ENCODE data around the gene BNIPL.

BNIPL gene

DNA sequence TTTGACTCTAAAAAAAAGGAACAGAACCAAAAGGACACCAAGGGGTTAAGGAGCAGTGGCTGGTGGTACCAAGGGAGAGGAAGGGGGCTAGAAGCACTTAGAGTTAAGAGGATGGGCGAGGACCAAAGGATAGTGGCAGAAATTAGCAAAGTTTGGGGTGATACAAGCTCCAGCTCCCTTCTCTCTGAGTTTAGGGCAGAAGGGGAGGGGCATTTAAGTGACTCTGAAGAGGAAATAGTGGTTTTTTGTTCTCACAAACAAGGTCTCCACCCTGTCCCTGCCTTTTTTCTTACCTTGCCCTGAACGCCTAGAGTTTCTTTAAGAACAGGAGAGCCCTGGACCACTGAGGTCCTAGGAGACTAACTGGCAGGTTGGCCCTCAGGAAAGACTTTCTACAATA lies 19.8 kb downstream of the BNIPL start:
- no peak for FAIRE-seq

DNA sequence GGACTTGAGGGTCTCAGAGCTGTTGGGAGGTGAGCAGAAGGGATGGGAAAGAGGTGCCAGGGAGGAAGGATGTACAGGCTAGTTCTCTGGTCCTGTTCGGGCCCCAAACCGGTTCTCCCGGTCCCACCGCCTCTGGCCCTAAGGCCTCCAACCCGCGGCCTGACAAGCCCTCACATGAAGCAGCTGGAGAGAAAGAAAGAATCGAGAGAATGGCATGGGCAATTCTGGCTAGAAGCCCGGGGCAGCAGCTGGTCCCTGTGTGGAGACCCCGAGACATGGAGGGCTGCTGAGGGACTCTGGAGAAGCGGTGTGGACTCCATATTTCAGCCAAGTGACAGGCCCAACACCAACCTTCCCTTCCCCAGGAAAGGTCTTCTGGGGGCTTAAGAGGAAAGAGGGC lies 22.3 kb downstream of the BNIPL start:
- no peak for DNase-seq (ENCODE audit: low spot score)

More for the DNA sequence above, 19.8 kb downstream of the BNIPL start:
- no peak for DNase-seq (ENCODE audit: low spot score)

DNA sequence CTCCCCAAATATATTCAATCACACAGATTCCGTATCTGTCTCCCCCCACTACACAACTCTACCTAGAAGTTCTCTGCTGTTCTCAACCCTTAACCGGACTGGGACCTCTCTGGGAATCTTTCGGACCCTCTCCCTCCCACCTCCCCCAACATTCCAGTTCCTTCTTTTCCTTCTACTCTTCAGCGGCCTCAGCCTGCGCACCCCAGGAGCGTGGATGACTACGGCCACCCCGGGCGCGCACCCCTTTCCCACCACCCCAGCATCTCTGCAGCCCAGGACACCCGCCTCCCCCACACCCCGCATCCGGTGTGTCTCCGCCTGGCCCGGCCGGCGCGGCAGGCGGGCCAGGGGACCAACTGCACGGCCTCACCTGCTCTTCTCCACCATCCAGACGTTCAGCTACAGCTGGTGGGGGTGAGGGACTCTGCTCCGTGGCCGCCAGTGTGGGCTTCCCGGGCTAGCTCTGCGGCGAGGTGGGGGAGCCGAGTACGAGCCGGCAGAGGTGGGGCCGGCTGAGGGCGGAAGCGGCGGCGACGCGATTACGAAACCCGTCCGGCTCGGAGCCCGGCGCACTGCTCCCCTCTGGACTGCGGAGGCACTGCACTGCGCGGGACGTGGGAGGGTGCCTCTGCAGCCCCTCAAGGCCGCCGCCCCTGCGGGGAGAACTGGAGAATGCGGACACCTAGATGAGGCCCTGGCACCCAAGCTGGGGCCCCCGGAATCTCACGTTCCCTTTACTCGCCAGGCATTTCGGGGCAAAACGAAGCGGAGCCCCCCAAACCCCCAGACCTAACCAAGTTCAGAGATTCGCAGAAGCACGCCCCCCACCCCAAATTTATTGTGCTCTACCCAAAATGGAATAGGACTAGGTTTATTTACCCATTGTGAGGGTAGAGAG lies 23.0 kb downstream of the BNIPL start, which contains the start of gene CDC42SE1:
CDC42SE1 (minus strand) TSS at position 514 of the 898 bp plus-strand sequence. CDS start 3,892 bp downstream, outside the sequence.
- no peak for FAIRE-seq
- peak; percentile 74 for DNase-seq (ENCODE audit: low spot score)

More for the DNA sequence above, 22.3 kb downstream of the BNIPL start:
- no peak for FAIRE-seq

DNA sequence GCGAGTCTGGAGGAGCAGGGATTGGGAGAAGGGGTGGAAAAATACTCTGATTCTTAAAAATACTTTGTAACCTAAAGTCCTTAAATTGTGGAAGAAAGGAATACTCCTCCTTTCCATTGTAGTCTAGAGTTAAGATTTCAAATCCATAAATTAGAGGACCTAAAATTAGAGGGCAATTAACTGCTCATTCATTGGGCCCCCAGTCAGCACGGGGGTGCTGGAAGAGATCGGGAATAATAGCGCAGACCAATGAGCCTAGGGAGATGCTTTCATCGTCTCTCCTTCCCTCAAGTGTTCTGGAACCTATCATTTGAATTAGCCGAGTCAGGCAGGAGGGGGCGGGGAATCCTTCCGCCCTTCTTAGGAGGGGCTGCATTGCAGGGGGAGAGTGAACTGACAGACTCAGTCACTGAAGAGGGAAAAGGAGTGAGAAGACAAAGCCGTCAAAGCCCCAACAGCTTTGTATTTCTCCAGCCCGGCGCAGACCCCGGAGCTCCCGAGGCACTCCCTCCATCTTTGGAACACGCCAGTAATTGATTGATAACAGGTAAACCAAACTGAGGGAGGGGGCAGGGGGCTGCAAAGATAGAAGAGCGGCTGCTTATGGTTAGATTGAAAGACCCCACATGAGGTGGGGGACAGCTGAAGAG lies 23.7 kb downstream of the BNIPL start, which contains the start of gene MLLT11:
MLLT11 (plus strand) TSS at position 391 of the 650 bp plus-strand sequence. CDS start 6,828 bp downstream, outside the sequence.
- DNase-seq (ENCODE audit: low spot score) (peak; percentile 64), FAIRE-seq (peak; percentile 16)

DNA sequence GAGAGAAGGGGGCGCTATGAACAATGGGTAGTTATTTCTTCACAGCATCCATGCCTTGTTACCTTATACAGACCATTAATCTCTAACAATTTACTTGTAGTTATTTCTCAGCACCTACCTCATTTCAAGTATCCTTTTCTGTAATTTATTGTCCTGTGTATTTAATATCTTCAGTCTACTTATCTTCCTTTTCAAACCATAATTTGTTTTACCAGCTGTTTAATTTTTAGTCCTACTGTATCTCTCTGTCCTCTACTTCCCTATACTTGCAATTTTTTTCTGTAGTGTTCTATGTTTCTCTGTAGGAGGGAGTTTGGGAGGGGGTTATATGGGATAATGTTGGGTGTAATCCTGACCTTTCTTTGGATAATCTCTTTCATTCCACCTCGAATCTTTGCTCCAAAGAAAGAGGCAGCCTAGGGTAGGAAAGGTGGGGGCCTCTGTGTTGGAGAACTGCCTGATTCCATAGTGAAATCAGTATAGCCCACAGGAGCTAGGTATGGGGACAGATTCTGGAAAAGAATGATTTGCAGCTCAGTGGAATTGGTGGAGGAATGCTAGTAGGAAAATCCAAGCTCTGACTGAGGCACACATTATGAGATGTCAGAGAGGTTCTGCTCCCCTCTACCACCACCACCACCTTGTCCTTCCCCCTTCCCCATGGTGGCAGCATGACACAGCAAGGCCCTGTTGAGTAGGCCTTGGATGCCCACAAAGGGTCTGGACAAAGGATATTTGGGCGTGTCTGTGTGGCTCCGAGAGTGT lies 24.5 kb downstream of the BNIPL start:
- DNase-seq (ENCODE audit: low spot score) (peak; percentile 40), FAIRE-seq (no peak)

DNA sequence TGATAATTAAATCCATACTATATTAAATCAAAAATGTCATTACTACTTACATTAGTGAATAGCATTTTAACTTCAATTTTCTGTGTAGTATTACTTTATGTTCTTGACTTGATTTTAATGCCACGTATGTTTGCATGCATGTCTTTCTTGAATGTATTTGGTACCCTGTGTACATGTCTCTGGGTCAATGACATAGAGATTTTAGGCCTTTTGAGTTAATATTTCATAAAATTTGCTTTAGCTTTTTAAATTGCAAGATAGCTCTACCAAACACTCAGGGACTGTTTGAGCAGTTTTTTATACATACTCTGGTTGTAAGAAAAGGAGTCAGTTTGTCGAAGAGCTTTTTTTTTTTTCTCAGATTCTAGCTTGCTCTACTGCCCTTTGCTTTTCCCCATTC lies 25.3 kb downstream of the BNIPL start:
- no peak for DNase-seq (ENCODE audit: low spot score)
- no peak for FAIRE-seq

DNA sequence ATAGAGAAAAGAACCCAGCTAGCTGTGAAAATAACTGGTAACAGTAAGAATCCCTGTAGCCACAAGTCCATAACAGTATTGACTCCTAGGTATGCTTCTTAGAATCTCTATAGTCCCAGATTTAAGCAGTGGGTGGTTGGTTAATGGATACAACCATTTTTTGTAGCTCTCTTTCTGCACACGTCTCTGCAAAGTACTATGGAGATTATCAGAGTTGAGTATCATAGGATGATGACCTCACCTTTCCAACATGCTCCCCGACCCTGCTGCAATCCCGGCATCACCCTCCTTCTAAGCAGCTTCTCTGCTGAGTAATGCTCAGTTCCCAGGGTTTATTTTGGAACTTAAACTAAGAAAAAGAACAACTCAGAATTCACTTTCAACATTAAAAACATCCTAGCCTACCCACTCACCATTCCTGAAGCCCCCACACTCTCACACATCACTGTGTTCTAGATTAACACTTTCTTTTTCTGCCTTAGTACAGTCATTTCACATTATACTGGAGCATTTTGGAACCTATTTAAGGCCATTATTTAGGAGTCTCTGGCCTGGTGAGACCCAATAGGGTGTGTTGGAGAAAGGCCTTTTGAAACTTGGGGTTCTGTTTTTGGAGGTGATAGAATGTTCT lies 26.5 kb downstream of the BNIPL start:
- FAIRE-seq, result peak; percentile 72

DNA sequence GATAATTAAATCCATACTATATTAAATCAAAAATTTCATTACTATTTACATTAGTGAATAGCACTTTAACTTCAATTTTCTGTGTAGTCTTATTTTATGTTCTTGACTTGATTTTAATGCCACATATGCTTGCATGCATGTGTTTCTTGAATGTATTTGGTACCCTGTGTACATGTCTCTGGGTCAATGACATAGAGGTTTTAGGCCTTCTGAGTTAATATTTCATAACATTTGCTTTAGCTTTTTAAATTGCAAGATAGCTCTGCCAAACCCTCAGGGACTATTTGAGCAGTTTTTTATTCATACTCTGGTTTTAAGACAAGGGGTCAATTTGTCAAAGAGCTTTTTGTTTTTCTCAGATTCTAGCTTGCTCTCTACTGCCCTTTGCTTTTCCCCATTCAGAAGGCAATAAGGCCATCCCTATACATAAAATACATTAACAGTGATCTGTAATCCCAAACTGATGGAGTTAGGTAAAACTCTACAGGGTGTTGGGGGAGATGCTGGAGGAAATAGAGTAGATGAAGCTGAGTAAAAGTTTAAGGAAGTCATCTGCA lies 28.8 kb downstream of the BNIPL start:
- no peak for DNase-seq (ENCODE audit: low spot score)

More for the DNA sequence above, 26.5 kb downstream of the BNIPL start:
- DNase-seq (ENCODE audit: low spot score), result peak; percentile 77

DNA sequence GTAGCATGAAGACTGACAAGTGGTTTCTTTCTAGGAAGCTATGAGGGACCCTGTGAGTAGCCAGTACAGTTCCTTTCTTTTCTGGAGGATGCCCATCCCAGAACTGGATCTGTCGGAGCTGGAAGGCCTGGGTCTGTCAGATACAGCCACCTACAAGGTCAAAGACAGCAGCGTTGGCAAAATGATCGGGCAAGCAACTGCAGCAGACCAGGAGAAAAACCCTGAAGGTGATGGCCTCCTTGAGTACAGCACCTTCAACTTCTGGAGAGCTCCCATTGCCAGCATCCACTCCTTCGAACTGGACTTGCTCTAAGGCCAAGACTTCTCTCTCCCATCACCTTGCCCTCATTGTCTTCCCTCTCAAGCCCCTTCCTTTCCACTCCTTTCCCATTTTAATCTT lies 30.8 kb downstream of the BNIPL start:
- DNase-seq (ENCODE audit: low spot score), result no peak
- FAIRE-seq, result no peak

More for the DNA sequence above, 28.8 kb downstream of the BNIPL start:
- FAIRE-seq, result no peak

DNA sequence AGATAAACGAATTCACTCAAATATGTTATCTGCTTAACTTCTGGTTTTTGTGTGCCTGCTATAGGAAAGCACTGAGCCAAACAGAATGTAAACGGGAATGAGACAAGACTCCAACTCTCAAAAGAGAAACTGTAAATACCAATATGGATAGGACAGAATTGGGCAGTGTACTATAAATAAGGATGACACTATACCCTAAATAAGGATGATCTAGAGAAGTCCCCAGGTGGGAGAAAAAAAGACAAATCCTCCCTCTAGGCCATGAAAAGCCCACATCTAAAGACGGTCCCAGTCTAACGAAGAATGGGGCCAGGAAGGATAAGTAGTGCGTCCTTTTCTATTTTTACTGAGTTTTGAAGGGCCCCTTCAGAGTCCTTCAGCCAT lies 32.7 kb downstream of the BNIPL start:
- no peak for FAIRE-seq

DNA sequence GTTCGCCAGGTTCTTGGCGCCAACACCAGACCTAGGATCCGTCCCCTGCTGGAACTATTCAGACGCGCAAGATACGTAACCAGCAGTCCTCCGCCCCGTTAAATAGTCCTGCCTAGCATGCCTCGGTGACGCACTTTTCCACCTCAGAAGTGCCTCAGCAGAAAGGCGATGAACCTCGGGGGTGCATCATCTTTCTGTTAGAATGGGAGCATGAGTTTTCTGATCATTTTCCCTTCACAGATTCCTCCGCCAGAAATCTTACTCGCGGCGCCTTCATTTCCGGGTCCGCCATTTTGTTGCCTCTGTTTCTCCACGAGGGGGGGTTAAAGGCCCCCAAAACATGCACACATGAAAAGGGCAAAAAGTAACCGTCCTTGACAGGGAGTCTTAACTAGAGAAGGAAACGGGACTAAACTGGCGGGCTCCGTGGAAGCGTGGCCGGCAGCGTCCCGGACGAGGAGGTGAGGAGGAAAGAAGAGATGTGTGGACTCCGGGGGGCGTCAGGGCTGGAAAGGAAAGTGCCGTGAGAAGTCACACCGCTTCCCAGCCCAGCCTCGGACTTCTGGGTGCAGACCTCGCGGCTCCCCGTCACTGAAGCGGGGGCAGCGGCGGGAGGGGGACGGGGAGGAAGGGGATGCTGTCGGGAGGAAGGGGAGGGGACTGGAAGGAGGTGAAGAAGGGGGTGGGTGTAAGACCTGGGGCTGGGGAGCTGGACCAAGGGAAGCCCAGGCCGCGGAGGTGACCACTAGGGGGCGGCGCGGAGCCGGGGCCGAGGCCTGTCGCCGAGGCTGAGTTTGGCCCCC lies 34.3 kb downstream of the BNIPL start, which contains the start of gene GABPB2:
GABPB2 (plus strand) TSS at position 288 of the 803 bp plus-strand sequence. CDS start 17,429 bp downstream, outside the sequence.
- FAIRE-seq (no peak), DNase-seq (ENCODE audit: low spot score) (peak; percentile 85)

More for the DNA sequence above, 32.7 kb downstream of the BNIPL start:
- DNase-seq (ENCODE audit: low spot score), result no peak

DNA sequence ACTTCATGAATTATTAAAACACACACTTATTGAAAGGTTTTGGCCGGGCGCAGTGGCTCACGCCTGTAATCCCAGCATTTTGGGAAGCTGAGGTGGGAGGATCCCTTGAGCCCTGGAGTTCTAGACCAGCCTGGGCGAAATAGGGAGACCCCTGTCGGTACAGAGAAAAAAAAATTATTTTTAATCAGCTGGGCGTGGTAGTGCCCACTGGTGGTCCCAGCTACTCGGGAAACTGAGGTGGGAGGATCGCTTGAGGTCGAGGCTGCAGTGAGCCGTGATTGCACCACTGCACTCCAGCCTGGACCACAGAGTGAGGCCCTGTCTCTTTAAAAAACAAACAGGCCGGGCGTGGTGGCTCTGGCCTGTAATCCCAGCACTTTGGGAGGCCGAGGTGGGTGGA lies 35.8 kb downstream of the BNIPL start:
- DNase-seq (ENCODE audit: low spot score) (no peak), FAIRE-seq (no peak)

DNA sequence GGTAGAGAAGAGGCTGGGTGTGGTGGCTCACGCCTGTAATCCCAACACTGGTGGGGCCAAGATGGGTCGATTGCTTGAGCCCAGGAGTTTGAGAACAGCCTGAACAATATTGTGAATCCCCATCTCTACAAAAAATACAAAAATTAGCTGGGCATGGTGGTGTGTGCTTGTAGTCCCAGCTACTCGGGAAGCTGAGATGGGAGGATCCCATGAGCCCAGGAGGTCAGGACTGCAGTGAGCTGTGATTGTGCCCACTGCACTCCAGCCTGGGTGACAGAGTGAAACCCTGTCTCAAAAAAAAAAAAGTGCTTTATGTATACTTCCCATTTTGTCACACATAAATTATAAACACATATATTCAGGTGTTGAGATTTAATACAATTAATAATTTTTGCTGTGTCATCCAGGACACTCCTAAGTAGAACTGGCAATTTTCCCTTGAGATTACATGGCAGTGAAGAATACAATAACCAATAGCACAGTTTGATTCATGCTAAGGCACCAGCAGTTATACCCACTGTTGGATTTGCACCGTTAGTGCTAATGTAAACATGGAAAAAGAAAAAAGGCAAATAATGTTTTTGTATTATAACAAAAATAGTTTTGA lies 49.7 kb downstream of the BNIPL start:
- no peak for FAIRE-seq
- DNase-seq (ENCODE audit: low spot score), result no peak

Measured in RCC 7860 (cell line).